H1 (cell line): ENCODE results near the gene PAFAH1B1. TPM values are rescaled to one million over a fixed set of nuclear protein-coding genes. Genes with fewer than 3 reads are reported as not detected.

Experiments
- HDAC2 ChIP-seq, 2 experiments: fragments of 300-600 bp in 1 of 2; sonication (generic) in 1 of 2; IDR thresholded peaks; 2 replicates each; pipeline ENCODE4 v1.6.1; 2011 to 2012; ENCODE audit warnings: low read depth in 2 of 2, low read length in 2 of 2, mild to moderate bottlenecking in 2 of 2, moderate library complexity in 2 of 2, borderline replicate concordance in 1 of 2, inconsistent platforms in 1 of 2
- RXRA ChIP-seq: IDR thresholded peaks from 2 replicates; pipeline ENCODE4 v1.6.1; 2011; ENCODE audit warnings: low read depth, mild to moderate bottlenecking, low read length, moderate library complexity; ENCODE audit not compliant: insufficient read depth
- SIRT6 ChIP-seq: IDR thresholded peaks from one replicate; pipeline ENCODE4 v1.7.1; 2012; ENCODE audit warnings: low read length, inconsistent platforms
- SIX5 ChIP-seq: IDR thresholded peaks from 2 replicates; pipeline ENCODE4 v1.6.1; 2011; ENCODE audit warnings: mild to moderate bottlenecking, low read depth, low read length
- SUZ12 ChIP-seq: fragments of 200-600 bp; sonication (generic); IDR thresholded peaks from 2 replicates; pipeline ENCODE4 v1.6.1; 2012; ENCODE audit warnings: mild to moderate bottlenecking, inconsistent platforms, low read length, moderate library complexity, mixed read lengths
- polyA plus RNA-seq, 7 experiments: library from polyadenylated mRNA; depleted of rRNA in 3 of 7; stranded (reverse) in 5 of 7; unstranded in 2 of 7; fragments of >200 nt in 5 of 7; fragments of 200-250 nt in 2 of 7; gene quantifications; 1 replicate in 5 of 7; 2 replicates in 1 of 7; 4 replicates in 1 of 7; pipeline versions ENCODE4 v1.2.1 to v1.2.3, GENCODE V29; 2011 to 2013; ENCODE audit warnings: missing spikeins in 2 of 7, mixed read lengths in 2 of 7
- total RNA-seq: library from RNA; stranded (reverse); fragmentation: NEBNext Ultra II Directional; extraction: Animal tissue kit (Norgen Biotek cat#: 25700); gene quantifications from 2 replicates; pipeline ENCODE4 v1.2.1, GENCODE V29; 2021

Gene PAFAH1B1
- total and polyA plus RNA-seq, 2 of the 8 experiments (the other 6 are each of a cell fraction or from before 2014, with no cell fraction given), result 42.0 to 152 TPM

DNA sequence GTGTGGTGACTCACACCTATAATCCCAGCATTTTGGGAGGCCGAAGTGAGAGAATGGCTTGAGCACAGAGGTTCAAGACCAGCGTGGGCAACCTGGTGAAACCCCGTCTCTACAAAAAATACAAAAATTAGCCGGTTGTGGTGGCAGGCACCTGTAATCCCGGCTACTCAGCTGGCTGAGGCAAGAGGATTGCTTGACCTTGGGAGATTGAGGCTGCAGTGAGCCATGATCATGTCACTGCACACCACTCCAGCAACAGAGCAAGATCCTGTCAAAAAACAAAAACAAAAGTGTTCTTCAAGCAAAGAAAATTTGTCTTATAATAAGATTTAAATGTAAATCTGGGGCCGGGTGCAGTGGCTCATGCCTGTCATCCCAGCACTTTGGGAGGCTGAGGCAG is 51.5 kb downstream of the PAFAH1B1 start (continued):
- TF ChIP-seq SUZ12 (no peak), SIX5 (no peak), HDAC2 (IDR thresholded peaks at IDR 0.05; ENCODE audit: borderline replicate concordance in 1 of 2, low read depth in 2 of 2, low read length in 2 of 2) (no peak), SIRT6 (no peak), RXRA (no peak)
